Measurements from ENCODE around the gene GALNT2. TPM values are rescaled to one million over a fixed set of nuclear protein-coding genes. Genes with fewer than 3 reads are reported as not detected.
A peak's percentile ranks its signal among the peaks of the same experiment; 100 is the strongest.

The GALNT2 gene
- total RNA-seq, 3 donors from 2014 or later, result 29.5 to 59.1 (median 55.2) TPM

DNA sequence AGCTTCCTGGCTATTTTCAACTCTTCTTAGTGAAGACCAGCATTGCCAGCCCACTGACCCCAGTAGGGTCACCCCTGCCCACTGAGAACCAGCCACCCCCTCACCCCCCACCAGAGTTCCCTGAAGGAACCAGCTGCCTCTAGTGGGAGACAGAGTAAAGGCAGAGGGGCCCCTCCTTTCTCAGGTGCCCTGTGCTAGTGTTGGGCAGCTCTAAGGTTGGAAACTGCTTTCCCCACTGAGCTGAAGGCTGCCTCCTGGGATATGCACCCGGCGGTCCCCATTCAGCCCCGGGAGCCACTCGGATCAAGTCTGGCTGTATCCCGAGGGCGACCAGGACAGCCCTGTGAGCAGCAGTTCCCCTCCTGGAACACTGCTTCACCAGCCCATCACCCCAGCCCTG lies 248.1 kb downstream of the GALNT2 start:
- H3K36me3 ChIP-seq (ENCODE audit: low read depth), result no peaks in the 10 kb centered on the region
- TF ChIP-seq CTCF (IDR thresholded peaks at IDR 0.05), result no peak
- H3K4me1 ChIP-seq (ENCODE audit: low read depth), result no peaks in the 10 kb centered on the region
- H3K9me3 ChIP-seq, result no peaks in the 10 kb centered on the region
- DNase-seq (no peak), ATAC-seq (no peak)
- H3K4me3 ChIP-seq, result no peak overlapping the region
- intact Hi-C loops (cut with DNase I, micrococcal nuclease), result no loop called here

- intact Hi-C loops (cut with DNase I, micrococcal nuclease), result no loop called here
- DNase-seq (no peak), ATAC-seq (no peak)
- Histone ChIP-seq H3K9me3 (no peaks in the 10 kb centered on the region), H3K4me3 (no peak overlapping the region), H3K36me3 (ENCODE audit: low read depth) (no peaks in the 10 kb centered on the region), H3K4me1 (ENCODE audit: low read depth) (no peaks in the 10 kb centered on the region)
- TF ChIP-seq CTCF (IDR thresholded peaks at IDR 0.05), result no peak
Measured at GRCh38 chr1:230316864-230317745, 250.1 kb downstream of the GALNT2 start.

DNA sequence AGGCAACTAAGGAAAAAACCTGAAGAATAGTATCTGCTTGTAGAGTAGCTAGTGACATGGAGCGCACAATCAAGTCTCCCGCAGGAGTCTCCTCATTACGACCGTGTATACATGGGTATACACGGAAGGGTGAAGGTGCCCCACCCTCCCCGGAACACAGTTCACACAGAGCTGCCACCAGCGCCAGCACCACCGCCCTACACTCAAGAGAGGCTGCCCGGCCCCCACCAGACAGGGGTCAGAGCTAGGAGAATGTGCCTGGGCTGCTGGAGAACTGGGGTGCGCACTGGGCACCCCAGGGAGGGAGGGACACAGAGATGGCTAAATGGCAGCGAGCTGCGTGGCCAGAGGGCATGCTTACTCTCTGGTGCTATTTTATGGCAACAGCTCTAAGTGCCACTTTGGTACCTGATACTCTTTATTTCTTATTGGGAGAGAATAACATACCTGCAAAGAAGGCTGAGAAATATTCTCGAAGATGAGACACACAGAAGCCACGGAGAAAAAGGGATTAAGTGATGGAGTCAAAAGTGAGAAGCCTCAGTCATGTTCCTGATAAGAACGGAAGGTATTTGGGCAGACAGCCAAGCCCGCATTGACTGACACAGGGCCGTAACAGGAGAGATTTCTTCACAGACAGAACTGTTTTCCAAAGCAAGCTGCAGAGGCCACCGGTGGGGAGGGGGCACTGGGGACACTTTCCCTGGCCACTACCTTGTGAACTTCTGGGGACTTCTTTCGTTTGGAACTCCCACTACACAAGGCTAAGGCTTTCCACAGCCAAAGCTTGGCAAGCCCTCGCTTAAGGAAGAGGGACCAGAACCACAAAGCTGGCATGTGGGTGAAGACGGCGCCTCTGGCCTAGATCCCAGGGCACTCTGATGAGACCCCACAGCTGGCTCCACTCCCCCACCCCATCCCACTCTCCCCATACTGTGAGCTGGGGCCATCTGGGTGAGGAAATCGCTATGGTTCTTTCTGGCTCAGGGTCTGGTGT lies 251.1 kb downstream of the GALNT2 start:
- peak in 2 of 3 donors; percentile 48 to 54 for DNase-seq
- H3K4me3 ChIP-seq, result no peak overlapping the region
- intact Hi-C loops (cut with DNase I, micrococcal nuclease), result no loop called here
- no peaks in the 10 kb centered on the region for H3K4me1 ChIP-seq (ENCODE audit: low read depth)
- no peaks in the 10 kb centered on the region for H3K36me3 ChIP-seq (ENCODE audit: low read depth)
- no peak for TF ChIP-seq CTCF (IDR thresholded peaks at IDR 0.05)
- no peaks in the 10 kb centered on the region for H3K9me3 ChIP-seq
- ATAC-seq, result peak; percentile 90

GRCh38 chr1:230319014-230319747 lies 252.1 kb downstream of the GALNT2 start:
- intact Hi-C loops (cut with DNase I, micrococcal nuclease), result no loop called here
- no peak overlapping the region for H3K4me3 ChIP-seq
- no peaks in the 10 kb centered on the region for H3K9me3 ChIP-seq
- no peak for DNase-seq
- no peaks in the 10 kb centered on the region for H3K4me1 ChIP-seq (ENCODE audit: low read depth)
- no peak for TF ChIP-seq CTCF (IDR thresholded peaks at IDR 0.05)
- no peak for ATAC-seq
- no peaks in the 10 kb centered on the region for H3K36me3 ChIP-seq (ENCODE audit: low read depth)

DNA sequence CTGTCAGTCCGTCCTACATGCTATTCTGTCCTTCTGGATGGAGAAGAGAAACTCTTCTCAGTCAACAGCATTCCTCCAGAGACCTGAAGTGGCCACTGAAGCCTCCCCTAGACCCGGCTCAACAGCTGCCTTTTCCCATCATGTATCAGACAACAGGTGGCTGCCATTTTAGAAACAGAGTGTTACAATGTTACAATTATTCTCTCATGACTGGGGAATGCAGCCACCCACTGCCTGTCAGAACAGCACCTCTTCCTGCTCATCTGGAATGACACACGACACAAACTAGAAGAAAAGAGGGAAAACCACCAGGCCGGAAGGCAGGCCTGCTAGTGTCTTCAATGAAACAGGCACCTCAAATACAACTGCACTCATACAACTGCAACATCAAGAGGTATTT lies 253.8 kb downstream of the GALNT2 start:
- H3K4me1 ChIP-seq (ENCODE audit: low read depth), result no peaks in the 10 kb centered on the region
- intact Hi-C loops (cut with DNase I, micrococcal nuclease), result no loop called here
- no peaks in the 10 kb centered on the region for H3K36me3 ChIP-seq (ENCODE audit: low read depth)
- no peak for ATAC-seq
- no peak overlapping the region for H3K4me3 ChIP-seq
- H3K9me3 ChIP-seq, result no peaks in the 10 kb centered on the region
- TF ChIP-seq CTCF (IDR thresholded peaks at IDR 0.05), result no peak
- DNase-seq, result no peak

Data from mucosa of descending colon (tissue), 3 donors.